ENCODE results near the gene CPVL. TPM values are rescaled to one million over a fixed set of nuclear protein-coding genes. Genes with fewer than 3 reads are reported as not detected.

Gene CPVL
- total RNA-seq, 1 donor from 2014 or later: 22.2 TPM

DNA sequence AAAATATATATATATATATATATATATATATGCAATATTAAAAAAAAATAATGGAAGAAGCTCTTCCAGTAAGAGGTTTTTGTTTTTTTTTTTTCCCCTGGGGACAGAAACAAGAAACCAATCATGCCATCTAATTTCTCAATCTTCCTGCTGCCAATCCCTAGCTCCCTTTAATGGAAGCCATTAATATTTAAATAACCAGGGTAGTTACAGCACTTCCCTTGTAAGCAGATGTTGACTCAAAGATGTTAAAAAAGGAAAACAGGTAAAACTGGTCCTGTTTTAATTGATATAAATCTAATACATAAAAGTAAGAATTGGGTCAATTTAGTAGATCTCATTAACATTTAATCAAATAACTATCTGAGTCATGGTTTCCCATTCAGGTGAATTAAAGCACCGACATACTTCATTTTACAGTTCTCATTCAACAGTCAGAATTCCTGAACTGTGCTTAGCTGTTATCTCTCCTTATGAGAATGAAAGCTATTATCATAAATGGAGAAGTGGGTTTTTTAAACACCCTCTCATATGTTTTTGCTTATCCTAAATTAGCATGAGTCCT, 22.6 kb downstream of the CPVL start:
- no peaks in the 10 kb centered on the region for H3K79me2 ChIP-seq (ENCODE audit: insufficient read depth, low read length)
- Mint-ChIP-seq H3K9me3 (ENCODE audit: unreplicated experiment) (no peaks in the 10 kb centered on the region), H3K36me3 (ENCODE audit: low read depth, unreplicated experiment) (no peaks in the 10 kb centered on the region), H3K4me1 (ENCODE audit: low read depth, unreplicated experiment) (peaks cover 9% of the 10 kb centered on the region), H3K4me3 (ENCODE audit: unreplicated experiment) (no peak overlapping the region), H3K27me3 (ENCODE audit: low read depth, unreplicated experiment) (peaks cover 3% of the 10 kb centered on the region), H3K27ac (ENCODE audit: unreplicated experiment) (no peak overlapping the region)
- no peaks in the 10 kb centered on the region for H3K9me3 ChIP-seq (ENCODE audit: insufficient read depth, low read depth, low read length)
- no peak for TF ChIP-seq CTCF (IDR thresholded peaks at IDR 0.05; ENCODE audit: insufficient read depth, low read depth, low read length)
- TF ChIP-seq EZH2 (IDR thresholded peaks at IDR 0.05; ENCODE audit: insufficient read depth, low read length): no peak
- no peaks in the 10 kb centered on the region for H3K27me3 ChIP-seq (ENCODE audit: insufficient read depth, low read length)
- no peaks in the 10 kb centered on the region for H3K4me1 ChIP-seq (ENCODE audit: insufficient read depth, low read length)
- H3K4me2 ChIP-seq (ENCODE audit: low read length): no peak overlapping the region
- H3K9ac ChIP-seq (ENCODE audit: low read length): no peak overlapping the region
- no peak overlapping the region for H2AFZ ChIP-seq (ENCODE audit: low read depth, low read length)
- no peaks in the 10 kb centered on the region for H4K20me1 ChIP-seq (ENCODE audit: insufficient read depth, low read length)
- no peak overlapping the region for H3K27ac ChIP-seq (ENCODE audit: low read depth, low read length)
- H3K36me3 ChIP-seq (ENCODE audit: insufficient read depth, low read length): no peaks in the 10 kb centered on the region
- FAIRE-seq (no peak), DNase-seq (ENCODE audit: low read depth) (no peak)
- no peak overlapping the region for H3K4me3 ChIP-seq (ENCODE audit: insufficient read depth, low read depth, low read length)

- Histone ChIP-seq H3K9ac (ENCODE audit: low read length) (no peak overlapping the region), H3K4me2 (ENCODE audit: low read length) (no peak overlapping the region), H3K27ac (ENCODE audit: low read depth, low read length) (no peak overlapping the region), H3K27me3 (ENCODE audit: insufficient read depth, low read length) (no peaks in the 10 kb centered on the region), H4K20me1 (ENCODE audit: insufficient read depth, low read length) (no peaks in the 10 kb centered on the region), H3K4me1 (ENCODE audit: insufficient read depth, low read length) (no peaks in the 10 kb centered on the region), H3K79me2 (ENCODE audit: insufficient read depth, low read length) (no peaks in the 10 kb centered on the region), H3K36me3 (ENCODE audit: insufficient read depth, low read length) (no peaks in the 10 kb centered on the region), H2AFZ (ENCODE audit: low read depth, low read length) (no peak overlapping the region), H3K9me3 (ENCODE audit: insufficient read depth, low read depth, low read length) (no peaks in the 10 kb centered on the region), H3K4me3 (ENCODE audit: insufficient read depth, low read depth, low read length) (no peak overlapping the region)
- Mint-ChIP-seq H3K36me3 (ENCODE audit: low read depth, unreplicated experiment) (no peaks in the 10 kb centered on the region), H3K4me3 (ENCODE audit: unreplicated experiment) (no peak overlapping the region), H3K27me3 (ENCODE audit: low read depth, unreplicated experiment) (peaks cover 3% of the 10 kb centered on the region), H3K27ac (ENCODE audit: unreplicated experiment) (no peak overlapping the region), H3K9me3 (ENCODE audit: unreplicated experiment) (no peaks in the 10 kb centered on the region), H3K4me1 (ENCODE audit: low read depth, unreplicated experiment) (peaks cover 8% of the 10 kb centered on the region)
- DNase-seq (ENCODE audit: low read depth): no peak
- TF ChIP-seq EZH2 (IDR thresholded peaks at IDR 0.05; ENCODE audit: insufficient read depth, low read length): no peak
- TF ChIP-seq CTCF (IDR thresholded peaks at IDR 0.05; ENCODE audit: insufficient read depth, low read depth, low read length): no peak
- FAIRE-seq: no peak
Observed at GRCh38 chr7:29122759-29123158, 23.6 kb downstream of the CPVL start.

- no peak overlapping the region for H3K4me3 Mint-ChIP-seq (ENCODE audit: unreplicated experiment)
- DNase-seq (ENCODE audit: low read depth): no peak
- no peaks in the 10 kb centered on the region for H3K36me3 Mint-ChIP-seq (ENCODE audit: low read depth, unreplicated experiment)
- Histone ChIP-seq H3K9ac (ENCODE audit: low read length) (no peak overlapping the region), H4K20me1 (ENCODE audit: insufficient read depth, low read length) (no peaks in the 10 kb centered on the region), H3K9me3 (ENCODE audit: insufficient read depth, low read depth, low read length) (no peaks in the 10 kb centered on the region), H2AFZ (ENCODE audit: low read depth, low read length) (no peak overlapping the region), H3K4me3 (ENCODE audit: insufficient read depth, low read depth, low read length) (no peak overlapping the region), H3K4me2 (ENCODE audit: low read length) (no peak overlapping the region), H3K27me3 (ENCODE audit: insufficient read depth, low read length) (no peaks in the 10 kb centered on the region), H3K27ac (ENCODE audit: low read depth, low read length) (no peak overlapping the region), H3K79me2 (ENCODE audit: insufficient read depth, low read length) (no peaks in the 10 kb centered on the region), H3K36me3 (ENCODE audit: insufficient read depth, low read length) (no peaks in the 10 kb centered on the region), H3K4me1 (ENCODE audit: insufficient read depth, low read length) (no peaks in the 10 kb centered on the region)
- H3K4me1 Mint-ChIP-seq (ENCODE audit: low read depth, unreplicated experiment): peaks cover 4% of the 10 kb centered on the region
- FAIRE-seq: no peak
- no peak overlapping the region for H3K27ac Mint-ChIP-seq (ENCODE audit: unreplicated experiment)
- TF ChIP-seq CTCF (IDR thresholded peaks at IDR 0.05; ENCODE audit: insufficient read depth, low read depth, low read length) (no peak), EZH2 (IDR thresholded peaks at IDR 0.05; ENCODE audit: insufficient read depth, low read length) (no peak)
- peaks cover 3% of the 10 kb centered on the region for H3K27me3 Mint-ChIP-seq (ENCODE audit: low read depth, unreplicated experiment)
- no peaks in the 10 kb centered on the region for H3K9me3 Mint-ChIP-seq (ENCODE audit: unreplicated experiment)
Observed at GRCh38 chr7:29122081-29122480, 24.3 kb downstream of the CPVL start.
